ENCODE results near the gene CDH5.

DNA sequence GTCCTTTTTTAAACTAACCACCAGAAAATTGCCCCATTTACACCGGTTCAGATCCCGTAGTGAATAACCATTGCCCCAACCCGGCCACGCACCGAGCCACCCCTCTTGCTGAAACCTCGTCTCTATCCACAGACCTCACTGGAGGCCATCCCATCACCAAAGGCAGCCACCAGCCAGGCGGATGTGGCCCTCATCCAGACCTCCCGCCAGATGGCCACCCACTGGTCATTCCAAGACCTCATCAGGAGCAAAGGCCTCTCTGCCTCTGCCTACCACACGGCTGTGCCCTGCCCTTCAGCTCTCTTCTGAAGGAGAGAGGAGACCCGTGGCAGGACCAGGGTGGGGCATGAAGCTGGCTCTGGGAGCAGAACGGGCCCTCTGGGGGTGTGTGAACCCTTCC is 38.2 kb upstream of the CDH5 start:
- TF ChIP-seq POLR2A (IDR thresholded peaks at IDR 0.05) (no peak), CTCF (IDR thresholded peaks at IDR 0.05) (no peak)

Data from body of pancreas (tissue), 4 donors.